MM.1S (cell line): ENCODE data around the gene MKNK2.

Source experiments
- EZH2 ChIP-seq: fragments of 300-600 bp; sonication (generic); optimal IDR thresholded peaks from 2 replicates; pipeline ENCODE3; 2017; ENCODE audit warnings: low read depth, mild to moderate bottlenecking, antibody characterized with exemption, low read length, mixed read lengths
- TF ChIP-seq, protein P1 (sequence below): fragments of 300-600 bp; sonication (generic); IDR thresholded peaks from 2 replicates; pipeline ENCODE4 v1.5.1; 2016; ENCODE audit warnings: antibody characterized with exemption, low read length, mixed read lengths

DNA sequence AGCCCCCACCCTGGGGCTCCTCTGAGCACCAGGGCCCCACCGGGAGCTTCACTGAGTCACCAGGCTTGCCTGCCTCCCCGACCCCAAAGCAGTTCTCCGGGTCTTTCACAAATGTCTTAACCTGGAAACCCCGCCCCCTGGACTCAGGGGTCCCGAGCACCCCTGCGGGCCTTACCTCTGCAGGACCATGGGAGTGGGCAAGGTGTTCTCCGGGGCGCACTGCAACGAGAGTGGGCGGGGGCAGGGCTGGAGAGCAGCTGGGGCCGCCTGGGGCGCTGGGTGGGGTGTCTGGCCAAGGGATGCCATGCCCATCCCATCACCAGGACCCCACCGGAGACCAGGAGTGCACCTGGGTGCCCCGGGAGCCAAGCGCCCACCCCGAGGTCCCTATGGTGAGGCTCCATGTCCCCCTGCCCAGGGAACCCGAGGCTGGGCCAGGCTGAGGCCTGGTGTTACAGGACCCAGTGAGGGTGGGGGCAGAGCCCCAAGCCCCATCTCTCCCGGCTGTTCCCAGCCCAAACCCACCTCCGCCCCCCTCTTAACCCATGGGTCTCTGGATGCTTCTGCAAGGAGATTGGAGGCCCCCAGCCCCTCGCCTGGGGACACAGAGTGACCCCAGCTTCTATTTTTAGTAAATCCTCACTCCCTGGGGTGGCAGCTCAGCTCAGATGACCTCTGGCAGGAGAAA lies 10.9 kb downstream of the MKNK2 start:
- TF ChIP-seq, protein P1, sequence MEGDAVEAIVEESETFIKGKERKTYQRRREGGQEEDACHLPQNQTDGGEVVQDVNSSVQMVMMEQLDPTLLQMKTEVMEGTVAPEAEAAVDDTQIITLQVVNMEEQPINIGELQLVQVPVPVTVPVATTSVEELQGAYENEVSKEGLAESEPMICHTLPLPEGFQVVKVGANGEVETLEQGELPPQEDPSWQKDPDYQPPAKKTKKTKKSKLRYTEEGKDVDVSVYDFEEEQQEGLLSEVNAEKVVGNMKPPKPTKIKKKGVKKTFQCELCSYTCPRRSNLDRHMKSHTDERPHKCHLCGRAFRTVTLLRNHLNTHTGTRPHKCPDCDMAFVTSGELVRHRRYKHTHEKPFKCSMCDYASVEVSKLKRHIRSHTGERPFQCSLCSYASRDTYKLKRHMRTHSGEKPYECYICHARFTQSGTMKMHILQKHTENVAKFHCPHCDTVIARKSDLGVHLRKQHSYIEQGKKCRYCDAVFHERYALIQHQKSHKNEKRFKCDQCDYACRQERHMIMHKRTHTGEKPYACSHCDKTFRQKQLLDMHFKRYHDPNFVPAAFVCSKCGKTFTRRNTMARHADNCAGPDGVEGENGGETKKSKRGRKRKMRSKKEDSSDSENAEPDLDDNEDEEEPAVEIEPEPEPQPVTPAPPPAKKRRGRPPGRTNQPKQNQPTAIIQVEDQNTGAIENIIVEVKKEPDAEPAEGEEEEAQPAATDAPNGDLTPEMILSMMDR: no peak
- no peak for TF ChIP-seq EZH2
